Right cardiac atrium (tissue), 5 donors: ENCODE measurements around the gene KDM7A. TPM values are rescaled to one million over a fixed set of nuclear protein-coding genes. Genes with fewer than 3 reads are reported as not detected.

Experiments used
- ATAC-seq, 2 donors: fragments of 200-7000 bp; cut with Tn5 transposase; one replicate each; pipeline versions ENCODE4 v1.8.0 to v1.9.1; 2020; ENCODE audit warnings: moderate library complexity in 2 of 2, mild to moderate bottlenecking in 1 of 2
- DNase-seq, 3 donors: peaks; one replicate each; pipeline ENCODE4 v3.0.0-alpha.2; 2020
- H3K27ac ChIP-seq: one replicate; pipeline ENCODE4 v1.5.1; 2013; ENCODE audit warnings: mild to moderate bottlenecking, low read length, control low read depth, moderate library complexity
- H3K27me3 ChIP-seq: one replicate; pipeline ENCODE4 v1.6.1; 2013; ENCODE audit not compliant: control insufficient read depth, insufficient read depth
- H3K4me1 ChIP-seq: one replicate; pipeline ENCODE4 v1.6.1; 2013; ENCODE audit warnings: low read length; ENCODE audit not compliant: control insufficient read depth, insufficient read depth
- H3K4me3 ChIP-seq: one replicate; pipeline ENCODE4 v1.5.1; 2013; ENCODE audit warnings: low read length, control low read depth
- H3K9me3 ChIP-seq: one replicate; pipeline ENCODE4 v1.6.1; 2013; ENCODE audit warnings: low read length; ENCODE audit not compliant: control insufficient read depth
- WGBS: extraction: QIAGEN DNeasy Blood & Tissue Kit; methylation state at CpG from one replicate; pipeline ENCODE4 v1.1.7; 2013; 5-methylcytosine and 5-hydroxymethylcytosine counted together
- intact Hi-C, 4 donors: fragments of 100-400 bp; cut with DNase I; formaldehyde crosslinking; loops; one replicate each; pipeline versions ENCODE4 v1.11.0 to v1.14.0; 2022 to 2023
- polyA plus RNA-seq: library from polyadenylated mRNA; stranded (reverse); fragments of 200-250 nt; gene quantifications from one replicate; pipeline ENCODE4 v1.2.3, GENCODE V29; 2013
- total RNA-seq, 4 donors: library from RNA; stranded (reverse); fragmentation: NEBNext Ultra II Directional; extraction: Animal tissue kit (Norgen Biotek cat#: 25700); gene quantifications; one replicate each; pipeline ENCODE4 v1.2.1, GENCODE V29; 2021
- donor health status: healthy with polysubstance abuse.
- donor health status: DM: no; HTN: yes; CAD: no.
- donor health status: DM: no; HTN: no; CAD: no.
- donor health status: DM: no; HTN: yes; CAD: no; lungs with severe emphysema.
- donor health status: DM: yes; HTN: yes; CAD: no.

The KDM7A gene
- total and polyA plus RNA-seq, 5 donors, result 4.5 to 14.8 (median 12.0) TPM

- WGBS, result 87% methylated on average over 2 of the region's 2 CpGs
- peak overlapping the region; percentile 77 for H3K4me3 ChIP-seq
- no peak for ATAC-seq
Observed at GRCh38 chr7:140061607-140061930, 115.2 kb downstream of the KDM7A start.

DNA sequence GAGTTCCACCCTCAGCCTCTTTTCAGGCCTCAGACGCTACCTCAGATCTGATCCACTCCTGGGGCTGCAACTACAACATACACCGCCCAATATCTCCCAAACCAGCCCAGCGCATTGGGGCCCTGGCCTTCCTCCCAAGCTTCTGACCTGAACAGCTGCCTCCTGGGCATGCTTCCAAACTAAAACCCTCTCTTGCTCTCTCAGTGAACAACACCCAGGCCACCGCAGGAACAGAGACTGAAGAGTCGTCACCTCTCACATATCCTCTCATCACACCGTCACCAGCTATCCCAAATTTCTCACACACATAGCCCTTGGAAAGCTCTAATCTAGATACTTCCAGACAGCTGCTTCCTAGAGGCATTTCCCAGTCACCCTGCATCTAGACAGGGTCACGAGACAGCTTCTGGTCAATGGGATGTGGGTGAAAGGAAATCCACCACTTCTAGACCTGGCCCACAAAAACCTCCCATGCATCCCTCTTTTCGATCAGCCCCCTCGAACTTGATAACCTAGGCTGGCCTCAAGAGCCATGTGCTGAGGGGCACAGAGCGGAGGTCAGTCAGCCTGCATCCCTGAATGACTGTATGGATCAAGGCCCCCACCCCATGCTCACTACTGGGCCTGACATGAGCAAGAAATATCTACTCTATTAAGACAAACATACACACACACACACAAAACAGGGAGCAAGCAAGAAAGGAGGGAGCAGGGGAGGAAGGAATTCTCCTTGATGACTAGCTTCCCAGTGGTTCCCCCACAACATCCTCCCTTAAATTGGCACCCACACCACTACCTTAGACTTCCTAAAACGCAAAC lies 115.8 kb downstream of the KDM7A start:
- no peaks in the 10 kb centered on the region for H3K9me3 ChIP-seq
- WGBS, result 38% methylated on average over 11 of the region's 11 CpGs
- ATAC-seq (peak; percentile 50 to 69), DNase-seq (peak; percentile 78 to 84 (median 84))
- peaks cover 23% of the 10 kb centered on the region for H3K4me1 ChIP-seq
- H3K4me3 ChIP-seq, result no peak overlapping the region
- no peaks in the 10 kb centered on the region for H3K27me3 ChIP-seq
- peak overlapping the region; percentile 78 for H3K27ac ChIP-seq
- intact Hi-C loops, result no loop called here

More at GRCh38 chr7:140061607-140061930, 115.2 kb downstream of the KDM7A start:
- Histone ChIP-seq H3K27ac (peak overlapping the region; percentile 82), H3K4me1 (peaks cover 23% of the 10 kb centered on the region), H3K27me3 (no peaks in the 10 kb centered on the region), H3K9me3 (no peaks in the 10 kb centered on the region)
- DNase-seq, result no peak
- intact Hi-C loops, result no loop called here

GRCh38 chr7:140060243-140060630 lies 116.5 kb downstream of the KDM7A start:
- H3K4me1 ChIP-seq, result peaks cover 23% of the 10 kb centered on the region
- intact Hi-C loops, result no loop called here

GRCh38 chr7:140059273-140060242 lies 117.2 kb downstream of the KDM7A start:
- peak overlapping the region; percentile 87 for H3K27ac ChIP-seq
- peaks cover 23% of the 10 kb centered on the region for H3K4me1 ChIP-seq
- intact Hi-C loops, result no loop called here
- 64% methylated on average over 12 of the region's 12 CpGs for WGBS
- DNase-seq (peak; percentile 78 to 80 (median 80)), ATAC-seq (peak; percentile 35 to 54)
- no peaks in the 10 kb centered on the region for H3K9me3 ChIP-seq
- no peaks in the 10 kb centered on the region for H3K27me3 ChIP-seq
- H3K4me3 ChIP-seq, result no peak overlapping the region

More at GRCh38 chr7:140060243-140060630, 116.5 kb downstream of the KDM7A start:
- H3K4me3 ChIP-seq, result no peak overlapping the region
- 87% methylated on average over 3 of the region's 3 CpGs for WGBS
- peak in 1 of 3 donors; percentile 38 for DNase-seq
- peak overlapping the region; percentile 78 for H3K27ac ChIP-seq
- no peaks in the 10 kb centered on the region for H3K27me3 ChIP-seq
- ATAC-seq, result no peak
- no peaks in the 10 kb centered on the region for H3K9me3 ChIP-seq

DNA sequence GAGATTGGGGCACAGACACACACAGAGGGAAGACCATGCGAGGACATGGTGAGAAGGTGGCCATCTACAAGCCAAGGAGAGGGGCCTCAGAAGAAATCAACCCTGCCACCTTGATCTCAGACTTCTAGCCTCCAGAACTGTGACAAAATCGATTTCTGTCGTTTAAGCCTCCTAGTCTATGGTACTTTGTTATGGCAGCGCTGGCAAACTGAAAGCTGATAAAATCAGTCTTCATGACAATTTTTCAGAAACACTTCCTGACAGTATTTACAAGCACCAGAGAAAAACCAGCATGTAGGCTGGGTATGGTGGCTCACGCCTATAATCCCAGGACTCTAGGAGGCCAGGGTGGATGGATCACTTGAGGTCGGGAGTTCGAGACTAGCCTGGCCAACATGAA lies 118.3 kb downstream of the KDM7A start:
- no peaks in the 10 kb centered on the region for H3K27me3 ChIP-seq
- WGBS, result 86% methylated on average over 7 of the region's 7 CpGs
- no peaks in the 10 kb centered on the region for H3K9me3 ChIP-seq
- DNase-seq (no peak), ATAC-seq (no peak)
- no peak overlapping the region for H3K27ac ChIP-seq
- peaks cover 23% of the 10 kb centered on the region for H3K4me1 ChIP-seq
- intact Hi-C loops, result no loop called here
- no peak overlapping the region for H3K4me3 ChIP-seq

DNA sequence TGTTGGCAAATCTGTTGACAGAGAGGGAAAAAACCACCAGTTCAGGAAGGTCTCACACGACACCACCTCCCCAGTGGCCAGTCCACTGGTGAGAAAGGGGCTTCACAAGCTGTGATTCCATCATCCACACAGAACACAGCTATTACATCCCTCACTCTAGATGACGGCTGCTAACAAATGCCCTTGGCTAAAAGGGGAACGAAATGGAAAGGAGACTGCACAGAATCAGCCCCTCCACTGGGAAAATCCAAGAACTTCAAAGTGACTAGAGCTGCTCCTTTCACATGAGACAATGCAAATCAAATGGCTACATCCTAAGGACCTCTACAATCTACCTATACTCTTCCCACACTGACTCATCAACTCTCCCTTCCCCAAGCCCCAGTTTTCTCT lies 119.6 kb downstream of the KDM7A start:
- intact Hi-C loops, result no loop called here
- 97% methylated on average over 3 of the region's 3 CpGs for WGBS
- H3K9me3 ChIP-seq, result no peaks in the 10 kb centered on the region
- DNase-seq (no peak), ATAC-seq (no peak)
- H3K4me1 ChIP-seq, result peaks cover 23% of the 10 kb centered on the region
- no peak overlapping the region for H3K4me3 ChIP-seq
- H3K27ac ChIP-seq, result no peak overlapping the region
- no peaks in the 10 kb centered on the region for H3K27me3 ChIP-seq

- H3K4me1 ChIP-seq, result peaks cover 23% of the 10 kb centered on the region
- H3K27ac ChIP-seq, result no peak overlapping the region
- no peaks in the 10 kb centered on the region for H3K27me3 ChIP-seq
- no peaks in the 10 kb centered on the region for H3K9me3 ChIP-seq
- no peak for ATAC-seq
- H3K4me3 ChIP-seq, result no peak overlapping the region
- no peak for DNase-seq
- 93% methylated on average over 5 of the region's 5 CpGs for WGBS
- intact Hi-C loops, result no loop called here
Observed at GRCh38 chr7:140056431-140057142, 120.2 kb downstream of the KDM7A start.

GRCh38 chr7:140055833-140056232 lies 121.0 kb downstream of the KDM7A start:
- no peak for DNase-seq
- H3K4me1 ChIP-seq, result peaks cover 15% of the 10 kb centered on the region
- ATAC-seq, result no peak
- intact Hi-C loops, result no loop called here
- no peak overlapping the region for H3K27ac ChIP-seq
- no peaks in the 10 kb centered on the region for H3K27me3 ChIP-seq
- H3K4me3 ChIP-seq, result no peak overlapping the region
- 99% methylated on average over 2 of the region's 2 CpGs for WGBS
- H3K9me3 ChIP-seq, result no peaks in the 10 kb centered on the region

DNA sequence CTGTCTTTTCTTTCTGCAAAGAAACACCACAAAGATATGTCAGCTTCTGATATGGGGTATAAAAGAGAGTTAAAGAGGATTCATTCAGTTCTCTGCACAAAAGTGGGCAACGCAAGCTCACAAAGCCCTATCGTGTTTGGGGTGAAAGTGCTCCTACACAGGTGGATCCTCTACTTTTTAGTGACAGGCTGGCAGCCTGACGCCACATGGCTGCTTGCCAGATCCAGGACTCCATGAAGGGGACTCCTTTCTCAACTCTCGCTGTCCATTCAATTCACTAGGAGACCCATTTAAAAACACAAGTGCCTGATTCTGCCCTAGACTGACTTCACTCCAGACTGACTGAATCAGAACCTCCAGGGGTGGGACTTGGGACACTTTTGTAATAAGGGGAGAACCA lies 122.0 kb downstream of the KDM7A start:
- no peaks in the 10 kb centered on the region for H3K27me3 ChIP-seq
- 87% methylated on average over 4 of the region's 4 CpGs for WGBS
- ATAC-seq, result no peak
- DNase-seq, result no peak
- no peaks in the 10 kb centered on the region for H3K9me3 ChIP-seq
- H3K4me1 ChIP-seq, result peaks cover 10% of the 10 kb centered on the region
- intact Hi-C loops, result no loop called here
- no peak overlapping the region for H3K4me3 ChIP-seq
- H3K27ac ChIP-seq, result no peak overlapping the region

GRCh38 chr7:140053812-140054539 lies 122.8 kb downstream of the KDM7A start:
- WGBS, result 83% methylated on average over 3 of the region's 3 CpGs
- Histone ChIP-seq H3K4me3 (no peak overlapping the region), H3K27ac (no peak overlapping the region), H3K27me3 (no peaks in the 10 kb centered on the region), H3K9me3 (no peaks in the 10 kb centered on the region), H3K4me1 (peaks cover 8% of the 10 kb centered on the region)
- ATAC-seq (no peak), DNase-seq (no peak)
- intact Hi-C loops, result no loop called here
